NCI-H2196 (cell line): ENCODE measurements around the gene PXYLP1.
A peak's percentile ranks its signal among the peaks of the same experiment; 100 is the strongest.

ENCODE experiments used
- DNase-seq: peaks from one replicate; lab custom pipeline; 2025; ENCODE audit not compliant: unreplicated experiment; lab: John Stamatoyannopoulos, UW

PXYLP1 gene

GRCh38 chr3:141320399-141321108 is 88.9 kb downstream of the PXYLP1 start:
- DNase-seq, result no peak

DNA sequence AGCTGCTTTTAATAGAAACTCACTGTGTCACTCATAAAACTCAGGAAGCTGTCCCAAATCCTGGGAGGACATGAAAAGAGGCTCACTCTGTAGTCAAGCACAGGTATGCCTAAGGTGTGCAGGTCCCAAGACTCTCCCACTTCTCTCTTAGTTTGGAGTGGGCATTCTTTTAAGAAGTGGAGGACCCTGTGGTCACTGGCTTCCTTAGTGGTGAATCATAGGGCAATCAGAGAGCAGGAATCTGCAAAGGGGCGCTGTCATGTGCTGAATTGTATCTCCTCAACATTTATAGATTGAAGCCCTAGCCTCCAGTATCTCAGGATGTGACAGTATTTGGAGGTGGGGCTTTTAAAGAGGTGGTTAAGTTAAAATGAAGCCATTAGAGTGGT is 89.5 kb downstream of the PXYLP1 start:
- no peak for DNase-seq

GRCh38 chr3:141323936-141324704 is 92.5 kb downstream of the PXYLP1 start:
- no peak for DNase-seq

DNA sequence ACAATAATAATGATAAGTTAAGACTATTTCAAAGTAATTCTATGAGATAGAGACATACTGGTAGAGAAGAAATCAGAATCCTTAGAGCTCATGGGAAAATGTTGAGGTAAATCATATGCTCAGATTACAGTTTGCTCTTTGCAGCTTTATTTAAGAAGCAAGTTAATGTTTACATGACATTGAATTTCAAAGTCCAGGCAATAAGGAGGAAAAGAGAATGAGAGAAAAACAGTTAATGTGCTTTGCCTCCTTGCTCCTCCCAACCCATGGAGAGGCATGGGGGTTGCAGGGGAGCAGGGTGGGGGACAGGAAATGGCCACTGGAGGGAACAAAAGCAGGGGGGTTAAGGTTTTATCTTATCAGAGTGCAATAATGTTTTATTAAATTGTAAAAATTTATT is 94.5 kb downstream of the PXYLP1 start:
- DNase-seq, result no peak

GRCh38 chr3:141326626-141327025 is 95.0 kb downstream of the PXYLP1 start:
- DNase-seq, result no peak

DNA sequence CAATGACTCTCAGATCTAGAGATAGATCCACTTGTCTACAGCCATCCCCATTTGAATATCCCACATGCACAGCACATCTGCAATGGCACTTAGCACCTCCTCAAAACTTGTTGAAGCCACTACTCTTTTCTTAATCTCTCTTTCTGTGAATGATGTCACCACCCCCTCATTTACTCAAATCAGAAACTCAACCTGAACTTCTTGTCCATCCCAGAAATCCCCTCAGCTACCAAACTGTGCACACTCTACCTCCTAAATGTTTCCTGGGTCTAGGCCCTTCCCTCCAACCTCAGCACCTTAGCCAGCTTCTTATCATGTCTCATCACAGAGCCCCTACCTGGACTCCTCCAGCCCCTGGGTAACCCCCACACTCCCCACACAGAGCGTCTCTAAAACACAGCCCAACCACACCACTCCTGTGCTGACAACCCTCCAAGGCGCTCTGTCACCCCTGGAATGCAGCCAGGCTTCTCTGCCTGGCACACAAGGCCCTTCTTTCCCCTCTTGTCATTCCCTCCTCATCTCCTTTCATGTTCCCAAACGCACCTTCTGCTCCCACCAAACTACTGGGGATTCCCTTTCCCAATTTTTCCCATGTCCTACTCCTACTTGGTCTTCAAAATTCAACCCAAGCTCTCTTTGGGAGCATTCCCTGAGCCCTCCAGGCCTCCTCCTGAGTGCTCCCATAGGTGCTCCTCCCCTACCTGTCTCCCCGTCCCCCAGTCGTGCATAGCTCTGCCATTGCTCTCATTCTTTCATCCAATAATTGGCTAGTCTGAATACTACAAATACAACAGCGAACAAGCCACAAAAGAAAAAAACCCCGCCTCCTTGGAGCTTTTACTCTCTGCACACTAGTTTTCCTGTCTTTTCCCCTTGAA is 96.9 kb downstream of the PXYLP1 start:
- DNase-seq, result no peak

GRCh38 chr3:141330235-141330634 is 98.6 kb downstream of the PXYLP1 start:
- DNase-seq, result no peak

DNA sequence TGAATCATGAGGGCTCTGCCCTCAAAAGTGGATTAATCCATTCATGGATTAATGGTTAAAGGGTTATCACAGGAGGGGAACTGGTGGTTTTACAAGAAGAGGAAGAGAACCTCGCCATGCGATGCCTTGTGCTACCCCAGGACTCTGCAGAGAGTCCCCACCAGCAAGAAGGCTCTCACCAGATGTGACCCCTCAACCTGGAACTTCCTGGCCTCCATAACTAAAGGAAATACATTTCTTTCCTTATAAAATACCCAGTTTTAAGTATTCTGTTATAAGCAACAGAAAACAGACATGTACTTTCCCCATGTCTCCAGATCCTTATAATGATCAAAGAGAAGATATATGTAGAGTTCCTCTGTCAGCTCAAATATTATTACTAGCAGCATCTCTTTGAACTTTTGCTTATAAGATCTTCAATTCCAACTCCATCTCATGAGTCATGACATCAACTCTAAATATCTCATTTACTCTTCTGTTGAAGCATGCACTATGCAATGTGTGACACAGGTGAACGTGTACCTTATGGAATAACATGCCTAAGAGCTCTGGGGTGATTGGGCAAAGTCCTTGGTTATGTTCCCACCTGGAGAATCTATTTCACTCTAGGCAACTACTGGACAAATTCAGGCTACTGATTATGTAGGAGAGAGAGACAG is 99.2 kb downstream of the PXYLP1 start:
- no peak for DNase-seq

DNA sequence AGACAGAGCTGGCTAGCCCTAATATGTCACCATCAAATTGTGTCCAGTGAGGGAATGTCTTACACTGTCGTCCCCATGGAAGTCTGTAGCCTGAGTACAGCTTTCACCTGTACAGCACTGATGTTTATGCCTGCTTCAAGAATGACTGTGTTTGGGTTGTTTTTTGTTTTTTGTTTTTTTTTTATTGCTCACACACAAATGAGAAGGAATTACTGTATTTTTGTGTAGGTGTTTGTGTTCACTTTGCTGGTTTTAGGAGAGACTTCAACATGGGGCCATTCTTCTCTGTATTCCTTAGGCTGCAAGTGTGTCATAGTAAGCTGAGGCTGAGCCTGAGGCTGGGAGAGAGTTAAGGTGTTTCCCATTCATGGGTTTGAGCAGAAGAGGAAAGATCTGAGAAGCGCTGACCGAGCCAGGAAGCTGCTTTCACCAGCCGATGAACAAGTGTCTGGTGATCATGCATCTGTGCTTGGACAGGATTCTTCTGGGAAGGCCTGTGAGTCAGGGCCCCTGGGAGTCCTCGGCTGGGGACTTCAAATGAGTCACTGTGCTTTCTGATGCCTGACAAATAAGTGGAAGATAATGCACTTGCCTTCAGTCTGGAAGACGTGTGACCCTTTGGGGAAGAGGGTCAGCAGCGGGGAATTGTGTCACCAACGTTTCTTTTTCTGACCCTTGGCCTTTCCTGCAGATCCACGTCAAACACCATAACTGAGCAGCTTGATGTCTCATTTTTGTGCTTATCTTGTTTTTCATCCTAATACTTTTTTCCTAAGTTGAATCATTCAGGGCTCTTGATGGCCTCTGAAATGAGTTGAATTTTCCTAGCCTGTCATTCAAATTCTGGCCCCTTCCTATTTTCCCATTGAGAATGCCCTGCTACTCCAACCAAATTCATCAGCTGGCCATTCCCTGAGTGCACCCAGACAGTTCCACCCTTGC is 100.0 kb downstream of the PXYLP1 start:
- DNase-seq, result no peak

DNA sequence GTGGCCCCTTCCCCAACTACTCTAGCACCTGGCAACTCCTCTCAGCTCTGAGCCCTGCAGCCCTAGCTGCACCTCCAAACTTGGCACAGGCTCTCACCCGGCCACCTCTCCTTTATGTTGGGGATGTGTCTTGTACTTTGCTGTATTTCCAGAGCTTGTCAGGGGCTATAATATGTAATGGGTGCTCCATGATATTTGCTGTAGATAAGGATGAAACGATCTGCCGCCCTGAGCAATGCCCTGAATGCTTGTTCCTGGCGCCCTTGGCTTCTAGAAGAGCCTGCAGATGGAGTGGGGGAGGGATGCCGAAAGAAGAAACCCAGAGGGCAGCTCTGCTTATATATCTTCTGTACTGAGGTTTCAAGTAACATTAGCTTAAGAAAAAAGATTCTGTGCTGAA is 100.8 kb downstream of the PXYLP1 start:
- DNase-seq, result no peak

DNA sequence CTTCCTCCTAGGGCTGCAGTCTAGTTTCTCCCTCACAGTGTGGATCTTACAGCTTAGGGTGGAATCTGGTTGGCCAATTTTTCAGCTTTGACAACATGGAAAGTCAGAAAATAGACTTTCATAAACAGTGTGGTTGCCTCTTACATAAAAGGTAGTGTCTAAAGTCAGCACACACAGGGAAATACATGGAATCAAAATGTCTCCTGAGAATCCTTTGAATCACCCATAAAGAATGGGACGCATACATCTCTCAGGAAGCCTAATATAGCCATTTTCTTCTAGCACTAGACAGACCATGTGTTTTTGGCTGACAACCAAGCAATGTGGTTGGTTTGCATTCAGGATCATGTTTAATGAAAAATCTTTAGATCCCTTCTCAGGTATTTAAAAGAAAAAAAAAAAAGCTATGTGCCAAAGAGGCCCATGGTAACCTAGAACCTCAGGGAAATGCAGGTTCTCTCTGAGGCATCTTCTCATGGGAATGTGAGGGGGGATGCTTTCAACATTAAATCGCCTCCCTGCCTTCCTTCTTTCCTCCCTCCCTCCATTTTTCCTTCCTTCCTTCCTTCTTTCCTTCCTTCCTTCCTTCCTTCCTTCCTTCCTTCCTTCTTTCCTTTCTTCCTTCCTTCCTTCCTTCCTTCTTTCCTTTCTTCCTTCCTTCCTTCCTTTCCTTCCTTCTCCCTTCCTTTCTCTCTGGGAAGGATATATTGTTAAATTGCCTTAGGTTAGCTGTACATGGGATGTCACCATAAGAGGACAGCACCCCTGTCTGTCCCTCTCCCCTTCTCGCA is 102.4 kb downstream of the PXYLP1 start:
- DNase-seq, result no peak

- no peak for DNase-seq
These were observed 103.1 kb downstream of the PXYLP1 start for GRCh38 chr3:141334627-141335250.

- no peak for DNase-seq
These were observed 104.0 kb downstream of the PXYLP1 start for GRCh38 chr3:141335531-141336061.

GRCh38 chr3:141336672-141337522 is 105.3 kb downstream of the PXYLP1 start:
- peak; percentile 64 for DNase-seq

DNA sequence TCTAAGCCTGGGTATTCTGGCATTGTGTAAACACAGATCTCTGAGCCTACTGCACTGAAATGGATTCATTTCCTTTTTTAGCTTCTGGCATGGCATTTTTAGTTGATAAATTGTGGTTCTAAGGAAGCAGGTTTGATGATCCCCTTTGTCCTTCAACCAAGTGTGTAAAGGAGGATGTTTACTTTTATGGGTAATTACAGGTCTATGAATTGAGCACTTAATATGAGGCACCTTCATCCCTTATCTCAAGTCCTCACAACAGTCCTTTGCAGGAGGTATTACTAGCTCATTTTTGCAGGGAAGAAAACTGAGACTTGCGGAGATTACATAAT is 105.9 kb downstream of the PXYLP1 start:
- DNase-seq, result peak; percentile 64

- DNase-seq, result no peak
These were observed 106.4 kb downstream of the PXYLP1 start for GRCh38 chr3:141337991-141338390.

GRCh38 chr3:141338881-141339280 is 107.3 kb downstream of the PXYLP1 start:
- no peak for DNase-seq

DNA sequence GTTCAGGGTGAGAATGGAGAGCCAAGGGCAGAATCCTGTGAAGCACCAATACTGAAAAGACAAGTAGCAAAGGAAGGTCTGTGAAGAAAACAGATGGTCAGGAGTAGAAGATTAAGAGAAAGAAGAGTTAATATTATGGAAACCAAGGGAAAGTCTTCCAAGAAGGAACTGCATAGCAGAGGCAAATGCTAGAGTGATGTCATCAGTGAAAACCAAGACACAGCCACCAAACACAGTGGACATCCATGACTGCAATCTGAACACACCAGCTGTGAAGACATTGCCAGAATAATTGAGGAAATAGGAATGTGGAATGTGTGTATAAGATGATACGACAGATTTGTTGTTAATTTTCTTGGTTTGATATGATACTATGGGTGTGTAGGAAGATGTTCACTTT is 109.9 kb downstream of the PXYLP1 start:
- DNase-seq, result no peak
